Sigmoid colon (tissue), 3 donors: ENCODE data around the gene SLC18B1.

Experiments used
- CTCF ChIP-seq, 4 experiments: fragments of 450-650 bp in 3 of 4; fragments of 200-600 bp in 1 of 4; IDR thresholded peaks; one replicate each; pipeline ENCODE4 v1.5.1; 2016 to 2019; ENCODE audit warnings: antibody characterized with exemption in 4 of 4, mild to moderate bottlenecking in 3 of 4, moderate library complexity in 2 of 4
- POLR2A ChIP-seq, 2 donors: fragments of 450-650 bp; IDR thresholded peaks; one replicate each; pipeline ENCODE4 v1.6.1; 2016; ENCODE audit warnings: antibody characterized with exemption in 2 of 2, mild to moderate bottlenecking in 2 of 2, moderate library complexity in 2 of 2

- TF ChIP-seq CTCF (IDR thresholded peaks at IDR 0.05) (no peak), POLR2A (IDR thresholded peaks at IDR 0.05) (no peak)
Observed at GRCh38 chr6:132789396-132789776, 9.1 kb downstream of the SLC18B1 start.
